HEK293 (cell line): ENCODE data around the gene TUBG1.

ENCODE experiments used
- KLF9 ChIP-seq: fragments of 450-650 bp; formaldehyde crosslinking; IDR thresholded peaks from 2 replicates; pipeline ENCODE4 v1.5.1; 2016; ENCODE audit warnings: missing biosample characterization, missing genetic modification characterization, low read depth
- PRDM1 ChIP-seq: fragments of 450-650 bp; formaldehyde crosslinking; IDR thresholded peaks from 2 replicates; pipeline ENCODE4; 2016; ENCODE audit warnings: missing biosample characterization, missing genetic modification characterization
- SALL2 ChIP-seq: fragments of 450-650 bp; formaldehyde crosslinking; IDR thresholded peaks from 2 replicates; pipeline ENCODE4 v1.5.0; 2017; ENCODE audit warnings: missing biosample characterization, mild to moderate bottlenecking, missing genetic modification characterization, borderline replicate concordance
- ZNF175 ChIP-seq: fragments of 450-650 bp; formaldehyde crosslinking; IDR thresholded peaks from 2 replicates; pipeline ENCODE4 v1.5.1; 2016; ENCODE audit warnings: missing biosample characterization, missing genetic modification characterization
- ZNF266 ChIP-seq: fragments of 450-650 bp; formaldehyde crosslinking; IDR thresholded peaks from 2 replicates; pipeline ENCODE4 v1.5.1; 2016; ENCODE audit warnings: missing biosample characterization, missing genetic modification characterization, low read depth
- ZNF416 ChIP-seq: fragments of 450-650 bp; formaldehyde crosslinking; IDR thresholded peaks from 2 replicates; pipeline ENCODE4 v1.5.1; 2016; ENCODE audit warnings: missing biosample characterization, missing genetic modification characterization
- ZNF558 ChIP-seq: fragments of 450-650 bp; formaldehyde crosslinking; IDR thresholded peaks from 2 replicates; pipeline ENCODE4 v1.5.1; 2016; ENCODE audit warnings: missing biosample characterization, missing genetic modification characterization
- TF ChIP-seq, protein P1 (sequence below): fragments of 450-650 bp; formaldehyde crosslinking; IDR thresholded peaks from 2 replicates; pipeline ENCODE4 v1.5.1; 2016; ENCODE audit warnings: missing biosample characterization, missing genetic modification characterization
- TF ChIP-seq, protein P2 (sequence below): sonication (generic); formaldehyde crosslinking; IDR thresholded peaks from 2 replicates; pipeline ENCODE4 v1.8.1; 2022; ENCODE audit warnings: mild to moderate bottlenecking, moderate library complexity, missing genetic modification reagents
- TF ChIP-seq, protein P3 (sequence below): fragments of 450-650 bp; formaldehyde crosslinking; IDR thresholded peaks from 2 replicates; pipeline ENCODE4 v1.5.1; 2016; ENCODE audit warnings: missing biosample characterization, missing genetic modification characterization
- TF ChIP-seq, protein P4 (sequence below): fragments of 450-650 bp; formaldehyde crosslinking; IDR thresholded peaks from 2 replicates; pipeline ENCODE4 v1.5.1; 2016; ENCODE audit warnings: missing biosample characterization, missing genetic modification characterization

DNA sequence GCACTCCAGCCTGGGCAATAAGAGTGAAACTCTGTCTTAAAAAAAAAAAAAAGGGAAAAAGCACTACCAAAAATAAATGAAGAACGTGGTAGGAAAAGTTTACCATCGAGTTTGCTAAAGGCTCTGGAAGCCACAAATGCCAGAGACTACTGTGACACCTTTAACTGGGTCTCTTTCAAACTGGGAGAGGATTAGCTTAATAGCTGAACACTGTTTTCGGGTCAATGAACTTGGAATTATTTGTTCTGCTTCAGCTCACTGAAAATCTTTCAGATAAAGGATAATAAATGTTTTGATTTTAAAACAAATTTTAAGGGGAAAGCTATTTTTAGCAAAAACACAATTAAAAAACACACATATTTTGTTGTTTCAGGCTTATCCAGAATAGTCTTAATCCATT is 1.7 kb upstream of the TUBG1 start:
- no peak for TF ChIP-seq SALL2 (tag by site-specific recombination)
- no peak for TF ChIP-seq ZNF416 (tag by site-specific recombination)
- TF ChIP-seq, protein P1, sequence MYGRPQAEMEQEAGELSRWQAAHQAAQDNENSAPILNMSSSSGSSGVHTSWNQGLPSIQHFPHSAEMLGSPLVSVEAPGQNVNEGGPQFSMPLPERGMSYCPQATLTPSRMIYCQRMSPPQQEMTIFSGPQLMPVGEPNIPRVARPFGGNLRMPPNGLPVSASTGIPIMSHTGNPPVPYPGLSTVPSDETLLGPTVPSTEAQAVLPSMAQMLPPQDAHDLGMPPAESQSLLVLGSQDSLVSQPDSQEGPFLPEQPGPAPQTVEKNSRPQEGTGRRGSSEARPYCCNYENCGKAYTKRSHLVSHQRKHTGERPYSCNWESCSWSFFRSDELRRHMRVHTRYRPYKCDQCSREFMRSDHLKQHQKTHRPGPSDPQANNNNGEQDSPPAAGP (tag by site-specific recombination), result no peak
- TF ChIP-seq, protein P2, sequence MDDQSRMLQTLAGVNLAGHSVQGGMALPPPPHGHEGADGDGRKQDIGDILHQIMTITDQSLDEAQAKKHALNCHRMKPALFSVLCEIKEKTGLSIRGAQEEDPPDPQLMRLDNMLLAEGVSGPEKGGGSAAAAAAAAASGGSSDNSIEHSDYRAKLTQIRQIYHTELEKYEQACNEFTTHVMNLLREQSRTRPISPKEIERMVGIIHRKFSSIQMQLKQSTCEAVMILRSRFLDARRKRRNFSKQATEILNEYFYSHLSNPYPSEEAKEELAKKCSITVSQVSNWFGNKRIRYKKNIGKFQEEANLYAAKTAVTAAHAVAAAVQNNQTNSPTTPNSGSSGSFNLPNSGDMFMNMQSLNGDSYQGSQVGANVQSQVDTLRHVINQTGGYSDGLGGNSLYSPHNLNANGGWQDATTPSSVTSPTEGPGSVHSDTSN (CRISPR knock-in tag), result no peak
- TF ChIP-seq, protein P3, sequence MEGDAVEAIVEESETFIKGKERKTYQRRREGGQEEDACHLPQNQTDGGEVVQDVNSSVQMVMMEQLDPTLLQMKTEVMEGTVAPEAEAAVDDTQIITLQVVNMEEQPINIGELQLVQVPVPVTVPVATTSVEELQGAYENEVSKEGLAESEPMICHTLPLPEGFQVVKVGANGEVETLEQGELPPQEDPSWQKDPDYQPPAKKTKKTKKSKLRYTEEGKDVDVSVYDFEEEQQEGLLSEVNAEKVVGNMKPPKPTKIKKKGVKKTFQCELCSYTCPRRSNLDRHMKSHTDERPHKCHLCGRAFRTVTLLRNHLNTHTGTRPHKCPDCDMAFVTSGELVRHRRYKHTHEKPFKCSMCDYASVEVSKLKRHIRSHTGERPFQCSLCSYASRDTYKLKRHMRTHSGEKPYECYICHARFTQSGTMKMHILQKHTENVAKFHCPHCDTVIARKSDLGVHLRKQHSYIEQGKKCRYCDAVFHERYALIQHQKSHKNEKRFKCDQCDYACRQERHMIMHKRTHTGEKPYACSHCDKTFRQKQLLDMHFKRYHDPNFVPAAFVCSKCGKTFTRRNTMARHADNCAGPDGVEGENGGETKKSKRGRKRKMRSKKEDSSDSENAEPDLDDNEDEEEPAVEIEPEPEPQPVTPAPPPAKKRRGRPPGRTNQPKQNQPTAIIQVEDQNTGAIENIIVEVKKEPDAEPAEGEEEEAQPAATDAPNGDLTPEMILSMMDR (tag by site-specific recombination), result no peak
- no peak for TF ChIP-seq ZNF175 (tag by site-specific recombination)
- no peak for TF ChIP-seq ZNF558 (tag by site-specific recombination)
- TF ChIP-seq PRDM1 (tag by site-specific recombination), result no peak; the same call in 1 of the 2 replicates
- TF ChIP-seq KLF9 (tag by site-specific recombination), result no peak
- no peak for TF ChIP-seq ZNF266
- TF ChIP-seq, protein P4, sequence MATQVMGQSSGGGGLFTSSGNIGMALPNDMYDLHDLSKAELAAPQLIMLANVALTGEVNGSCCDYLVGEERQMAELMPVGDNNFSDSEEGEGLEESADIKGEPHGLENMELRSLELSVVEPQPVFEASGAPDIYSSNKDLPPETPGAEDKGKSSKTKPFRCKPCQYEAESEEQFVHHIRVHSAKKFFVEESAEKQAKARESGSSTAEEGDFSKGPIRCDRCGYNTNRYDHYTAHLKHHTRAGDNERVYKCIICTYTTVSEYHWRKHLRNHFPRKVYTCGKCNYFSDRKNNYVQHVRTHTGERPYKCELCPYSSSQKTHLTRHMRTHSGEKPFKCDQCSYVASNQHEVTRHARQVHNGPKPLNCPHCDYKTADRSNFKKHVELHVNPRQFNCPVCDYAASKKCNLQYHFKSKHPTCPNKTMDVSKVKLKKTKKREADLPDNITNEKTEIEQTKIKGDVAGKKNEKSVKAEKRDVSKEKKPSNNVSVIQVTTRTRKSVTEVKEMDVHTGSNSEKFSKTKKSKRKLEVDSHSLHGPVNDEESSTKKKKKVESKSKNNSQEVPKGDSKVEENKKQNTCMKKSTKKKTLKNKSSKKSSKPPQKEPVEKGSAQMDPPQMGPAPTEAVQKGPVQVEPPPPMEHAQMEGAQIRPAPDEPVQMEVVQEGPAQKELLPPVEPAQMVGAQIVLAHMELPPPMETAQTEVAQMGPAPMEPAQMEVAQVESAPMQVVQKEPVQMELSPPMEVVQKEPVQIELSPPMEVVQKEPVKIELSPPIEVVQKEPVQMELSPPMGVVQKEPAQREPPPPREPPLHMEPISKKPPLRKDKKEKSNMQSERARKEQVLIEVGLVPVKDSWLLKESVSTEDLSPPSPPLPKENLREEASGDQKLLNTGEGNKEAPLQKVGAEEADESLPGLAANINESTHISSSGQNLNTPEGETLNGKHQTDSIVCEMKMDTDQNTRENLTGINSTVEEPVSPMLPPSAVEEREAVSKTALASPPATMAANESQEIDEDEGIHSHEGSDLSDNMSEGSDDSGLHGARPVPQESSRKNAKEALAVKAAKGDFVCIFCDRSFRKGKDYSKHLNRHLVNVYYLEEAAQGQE (tag by site-specific recombination), result no peak
